HepG2 (cell line): ENCODE measurements around the gene PGPEP1. TPM values are rescaled to one million over a fixed set of nuclear protein-coding genes. Genes with fewer than 3 reads are reported as not detected.

Experiments
- AFF4 ChIP-seq: sonication (generic); formaldehyde crosslinking; IDR thresholded peaks from 2 replicates; pipeline ENCODE4 v1.4.0; 2020; ENCODE audit warnings: missing genetic modification reagents
- HNF1A ChIP-seq, 2 experiments: sonication (generic) in 1 of 2; formaldehyde crosslinking in 1 of 2; IDR thresholded peaks; 2 replicates each; pipeline versions ENCODE4 v1.4.0 to v1.6.1; 2016 to 2020; ENCODE audit warnings: borderline replicate concordance in 1 of 2, low read depth in 1 of 2, mild to moderate bottlenecking in 1 of 2, missing genetic modification reagents in 1 of 2
- HNF4G ChIP-seq, 2 experiments: sonication (generic) in 1 of 2; formaldehyde crosslinking in 1 of 2; IDR thresholded peaks; 2 replicates each; pipeline versions ENCODE4 v1.4.0 to v1.6.1; 2011 to 2020; ENCODE audit warnings: borderline replicate concordance in 2 of 2, low read depth in 2 of 2, mild to moderate bottlenecking in 2 of 2, low read length in 1 of 2, missing genetic modification reagents in 1 of 2, moderate library complexity in 1 of 2
- HOXA5 ChIP-seq: sonication (generic); formaldehyde crosslinking; IDR thresholded peaks from 2 replicates; pipeline ENCODE4 v1.4.0; 2020; ENCODE audit warnings: missing genetic modification reagents
- SNAPC4 ChIP-seq: sonication (generic); formaldehyde crosslinking; IDR thresholded peaks from 2 replicates; pipeline ENCODE4 v1.4.0; 2020; ENCODE audit warnings: mild to moderate bottlenecking, missing genetic modification reagents
- TCF12 ChIP-seq, 2 experiments: fragments of 450-650 bp in 1 of 2; sonication (generic) in 1 of 2; formaldehyde crosslinking in 1 of 2; IDR thresholded peaks; 2 replicates each; pipeline versions ENCODE4 v1.6.1 to v1.8.0; 2017 to 2022; ENCODE audit warnings: antibody characterized with exemption in 1 of 2, mild to moderate bottlenecking in 1 of 2, missing genetic modification reagents in 1 of 2, moderate library complexity in 1 of 2
- ZBTB49 ChIP-seq: sonication (generic); formaldehyde crosslinking; IDR thresholded peaks from 2 replicates; pipeline ENCODE4 v1.4.0; 2020; ENCODE audit warnings: missing genetic modification reagents, borderline replicate concordance
- ZNF17 ChIP-seq: sonication (generic); formaldehyde crosslinking; IDR thresholded peaks from 2 replicates; pipeline ENCODE4 v1.5.0; 2020; ENCODE audit warnings: mild to moderate bottlenecking, missing genetic modification reagents
- ZNF510 ChIP-seq: sonication (generic); formaldehyde crosslinking; IDR thresholded peaks from 2 replicates; pipeline ENCODE4 v1.4.0; 2020; ENCODE audit warnings: low read depth, mild to moderate bottlenecking, missing genetic modification reagents
- polyA plus RNA-seq, 8 experiments: library from polyadenylated mRNA; depleted of rRNA in 3 of 8; stranded (reverse) in 7 of 8; unstranded in 1 of 8; fragments of >200 nt; fragmentation: Illumina TruSeq in 4 of 8; extraction: Trizol in 4 of 8; gene quantifications; 2 replicates each; pipeline versions ENCODE4 v1.2.1 to v1.2.3, GENCODE V29; 2011 to 2016; ENCODE audit warnings: low read depth in 4 of 8, missing spikeins in 1 of 8, mixed read lengths in 1 of 8; ENCODE audit not compliant: insufficient read depth in 1 of 8
- total RNA-seq, 5 experiments: library from RNA; depleted of rRNA; stranded (reverse); fragments of >200 nt; fragmentation: Illumina TruSeq; extraction: Trizol; gene quantifications; 2 replicates each; pipeline ENCODE4 v1.2.3, GENCODE V29; 2016; ENCODE audit warnings: low read depth in 1 of 5

Gene PGPEP1
- total and polyA plus RNA-seq, 2 of the 13 experiments (the other 11 are each of a cell fraction or from before 2014, with no cell fraction given) = 53.1 to 56.6 TPM

GRCh38 chr19:18386543-18387271, 46.3 kb downstream of the PGPEP1 start (continued):
- peak; percentile 54; the same call in 1 of the 2 replicates for TF ChIP-seq SNAPC4
- TF ChIP-seq ZBTB49 = 0 out of 2 replicates have a peak, but pooled peaks have one; percentile 2
- no peak for TF ChIP-seq ZNF17 (CRISPR knock-in tag)
- no peak for TF ChIP-seq HNF1A (IDR thresholded peaks at IDR 0.05; ENCODE audit: low read depth)
- no peak for TF ChIP-seq HNF1A (CRISPR knock-in tag; IDR thresholded peaks at IDR 0.05; ENCODE audit: borderline replicate concordance)
- no peak for TF ChIP-seq ZNF510
- no peak for TF ChIP-seq TCF12 (IDR thresholded peaks at IDR 0.05)
- TF ChIP-seq TCF12 (CRISPR knock-in tag; IDR thresholded peaks at IDR 0.05) = 0 out of 2 replicates have a peak, but pooled peaks have one; percentile 32
- no peak for TF ChIP-seq HOXA5
- peak; percentile 17 for TF ChIP-seq AFF4 (CRISPR knock-in tag)
- no peak for TF ChIP-seq HNF4G (IDR thresholded peaks at IDR 0.05; ENCODE audit: borderline replicate concordance, low read depth, low read length)
- TF ChIP-seq HNF4G (CRISPR knock-in tag; IDR thresholded peaks at IDR 0.05; ENCODE audit: borderline replicate concordance, low read depth) = peak; percentile 45; the same call in 1 of the 2 replicates
